ENCODE measurements around the gene SLC51B.

DNA sequence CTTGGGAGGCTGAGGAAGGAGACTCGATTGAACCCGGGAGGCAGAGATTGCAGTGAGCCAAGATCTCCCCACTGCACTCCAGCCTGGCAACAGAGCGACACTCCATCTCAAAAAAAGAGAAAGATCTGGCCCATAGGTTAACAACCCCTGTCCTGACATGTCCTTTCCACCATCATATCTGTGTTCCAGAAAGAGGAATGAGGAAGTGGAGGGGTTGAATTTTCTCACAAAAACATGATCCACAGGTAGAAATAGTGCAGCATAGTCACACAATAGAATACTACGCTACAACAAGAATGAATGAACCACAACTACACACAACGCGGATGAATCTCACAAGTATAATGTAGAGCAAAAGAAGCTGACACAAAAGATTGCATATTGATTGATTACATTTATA is 4.7 kb upstream of the SLC51B start:
- TF ChIP-seq, protein P1, sequence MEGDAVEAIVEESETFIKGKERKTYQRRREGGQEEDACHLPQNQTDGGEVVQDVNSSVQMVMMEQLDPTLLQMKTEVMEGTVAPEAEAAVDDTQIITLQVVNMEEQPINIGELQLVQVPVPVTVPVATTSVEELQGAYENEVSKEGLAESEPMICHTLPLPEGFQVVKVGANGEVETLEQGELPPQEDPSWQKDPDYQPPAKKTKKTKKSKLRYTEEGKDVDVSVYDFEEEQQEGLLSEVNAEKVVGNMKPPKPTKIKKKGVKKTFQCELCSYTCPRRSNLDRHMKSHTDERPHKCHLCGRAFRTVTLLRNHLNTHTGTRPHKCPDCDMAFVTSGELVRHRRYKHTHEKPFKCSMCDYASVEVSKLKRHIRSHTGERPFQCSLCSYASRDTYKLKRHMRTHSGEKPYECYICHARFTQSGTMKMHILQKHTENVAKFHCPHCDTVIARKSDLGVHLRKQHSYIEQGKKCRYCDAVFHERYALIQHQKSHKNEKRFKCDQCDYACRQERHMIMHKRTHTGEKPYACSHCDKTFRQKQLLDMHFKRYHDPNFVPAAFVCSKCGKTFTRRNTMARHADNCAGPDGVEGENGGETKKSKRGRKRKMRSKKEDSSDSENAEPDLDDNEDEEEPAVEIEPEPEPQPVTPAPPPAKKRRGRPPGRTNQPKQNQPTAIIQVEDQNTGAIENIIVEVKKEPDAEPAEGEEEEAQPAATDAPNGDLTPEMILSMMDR (IDR thresholded peaks at IDR 0.05; ENCODE audit: low read depth, low read length, poor library complexity, severe bottlenecking): no peak
- no peak for TF ChIP-seq EZH2phosphoT487 (IDR thresholded peaks at IDR 0.05; ENCODE audit: borderline replicate concordance, low read length)
